Epidermal melanocyte (primary cell): ENCODE data around the gene CCDC188.

ENCODE experiments used
- DNase-seq: peaks from one replicate; pipeline ENCODE4 v3.0.0; 2011; ENCODE audit warnings: low spot score; ENCODE audit not compliant: insufficient read length

Gene CCDC188

DNA sequence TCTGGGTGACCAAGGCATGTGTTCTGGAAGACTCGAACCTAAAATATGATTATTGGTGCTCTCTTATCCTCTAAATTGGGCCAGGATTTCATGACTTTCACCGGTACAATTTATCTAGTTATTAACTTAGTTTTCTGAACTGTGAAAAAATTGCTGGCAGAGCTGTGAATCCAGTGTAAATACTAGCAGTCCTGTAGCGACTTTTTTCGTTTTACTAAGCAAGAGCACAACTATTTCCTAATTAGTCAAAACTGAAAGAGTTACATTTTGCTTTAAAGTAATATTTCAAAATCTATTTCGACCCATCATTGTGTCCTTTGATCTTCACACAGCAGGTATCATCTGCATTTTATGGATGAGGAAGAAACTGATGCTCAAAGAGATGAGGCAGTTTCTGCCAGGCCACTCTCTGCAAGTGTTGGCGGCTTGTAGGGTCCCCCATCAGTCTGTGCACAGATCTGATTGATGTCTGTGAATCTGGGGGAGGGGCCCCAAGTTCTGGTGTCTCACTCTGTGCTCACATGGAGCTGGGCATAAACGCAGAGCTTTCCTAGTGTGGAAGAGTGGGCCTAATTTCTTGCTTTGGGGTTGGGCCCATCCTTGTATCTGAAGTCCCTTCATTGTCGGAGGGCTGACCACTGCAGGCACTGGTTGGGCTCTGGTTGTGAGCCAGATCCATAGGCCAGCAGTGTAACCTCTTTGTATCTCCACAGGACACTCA, 32.4 kb downstream of the CCDC188 start:
- no peak for DNase-seq

DNA sequence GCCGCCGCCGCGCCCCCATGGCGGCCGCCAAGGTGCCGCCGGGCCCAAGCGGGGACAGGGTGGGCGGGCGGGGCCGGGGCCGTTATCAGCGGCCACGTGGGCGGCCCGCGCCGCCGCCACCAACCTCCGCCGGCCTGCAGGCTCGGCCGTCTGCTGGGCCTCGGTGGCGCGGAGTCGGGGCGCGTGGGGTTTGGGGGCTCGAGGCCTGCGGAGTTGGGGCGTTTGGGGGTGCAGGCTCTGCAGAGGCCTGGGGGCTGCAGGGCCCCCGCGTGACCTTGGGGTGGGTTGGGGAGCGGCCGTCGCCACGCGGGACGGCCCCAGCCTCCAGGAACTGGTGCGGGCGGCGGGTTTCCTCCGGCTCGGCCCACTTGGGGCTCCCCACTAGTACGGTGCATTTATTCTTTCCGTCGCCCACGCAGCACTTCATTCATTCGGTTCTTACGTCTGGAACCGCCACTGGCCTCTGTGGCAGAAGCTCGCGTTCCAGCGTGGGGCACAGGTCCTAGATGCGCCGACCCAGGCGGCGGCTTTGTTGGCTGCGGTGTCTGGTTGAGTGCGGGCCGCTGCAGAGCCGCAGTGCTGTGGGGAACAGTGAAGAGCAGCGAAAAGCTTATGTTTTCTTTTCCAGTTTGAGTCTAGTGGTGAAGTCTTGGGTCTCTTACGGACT, 33.1 kb downstream of the CCDC188 start:
- no peak for DNase-seq

GRCh38 chr22:20116951-20117632, 33.8 kb downstream of the CCDC188 start, which contains the start of gene TRMT2A:
TSS of gene TRMT2A (minus strand) at chr22:20117226. CDS start at chr22:20116906, 320 bp downstream.
- peak; percentile 100 for DNase-seq

GRCh38 chr22:20116376-20116950, 34.4 kb downstream of the CCDC188 start:
- DNase-seq = no peak

DNA sequence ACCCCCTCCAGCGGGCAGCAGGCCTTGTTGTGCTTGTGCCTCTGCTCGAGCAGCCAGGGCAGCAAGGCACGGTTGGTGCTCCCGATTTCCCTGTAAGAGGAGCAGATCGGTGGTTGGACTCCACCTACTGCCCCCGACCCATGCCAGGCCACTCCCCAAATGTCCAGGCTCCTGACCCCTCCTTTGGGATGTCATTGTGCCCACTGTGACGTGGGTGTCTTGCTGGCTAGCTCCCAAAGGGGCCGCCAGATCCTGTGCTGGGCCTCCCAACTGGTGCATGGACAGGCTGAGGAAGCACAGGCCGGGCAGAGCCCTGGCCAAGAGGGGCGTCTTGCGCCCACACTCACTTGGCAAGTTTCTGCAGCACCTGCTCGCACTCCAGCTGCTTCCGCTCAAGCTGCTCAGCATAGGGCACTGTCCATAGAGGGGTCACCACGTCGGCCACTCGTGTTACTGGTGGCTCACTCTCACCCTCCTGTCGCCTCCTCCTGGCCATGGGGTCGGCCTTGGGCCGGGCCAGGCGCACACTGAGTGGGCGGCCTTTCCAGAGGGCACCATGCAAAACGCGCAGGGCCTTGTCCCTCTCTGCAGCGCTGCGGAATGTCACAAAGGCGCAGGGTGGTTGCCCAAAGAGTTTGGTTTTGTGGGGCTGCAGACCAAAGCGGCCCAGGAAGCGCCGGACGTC, 35.0 kb downstream of the CCDC188 start, which contains the start of gene RANBP1:
Gene RANBP1 (plus strand): TSS at position 414 of the 685 bp plus-strand sequence. CDS start 81 bp downstream, at position 495.
- no peak for DNase-seq

GRCh38 chr22:20114506-20115475, 36.1 kb downstream of the CCDC188 start:
- DNase-seq = no peak

- DNase-seq = no peak
These were observed 37.1 kb downstream of the CCDC188 start for GRCh38 chr22:20113551-20114310.

DNA sequence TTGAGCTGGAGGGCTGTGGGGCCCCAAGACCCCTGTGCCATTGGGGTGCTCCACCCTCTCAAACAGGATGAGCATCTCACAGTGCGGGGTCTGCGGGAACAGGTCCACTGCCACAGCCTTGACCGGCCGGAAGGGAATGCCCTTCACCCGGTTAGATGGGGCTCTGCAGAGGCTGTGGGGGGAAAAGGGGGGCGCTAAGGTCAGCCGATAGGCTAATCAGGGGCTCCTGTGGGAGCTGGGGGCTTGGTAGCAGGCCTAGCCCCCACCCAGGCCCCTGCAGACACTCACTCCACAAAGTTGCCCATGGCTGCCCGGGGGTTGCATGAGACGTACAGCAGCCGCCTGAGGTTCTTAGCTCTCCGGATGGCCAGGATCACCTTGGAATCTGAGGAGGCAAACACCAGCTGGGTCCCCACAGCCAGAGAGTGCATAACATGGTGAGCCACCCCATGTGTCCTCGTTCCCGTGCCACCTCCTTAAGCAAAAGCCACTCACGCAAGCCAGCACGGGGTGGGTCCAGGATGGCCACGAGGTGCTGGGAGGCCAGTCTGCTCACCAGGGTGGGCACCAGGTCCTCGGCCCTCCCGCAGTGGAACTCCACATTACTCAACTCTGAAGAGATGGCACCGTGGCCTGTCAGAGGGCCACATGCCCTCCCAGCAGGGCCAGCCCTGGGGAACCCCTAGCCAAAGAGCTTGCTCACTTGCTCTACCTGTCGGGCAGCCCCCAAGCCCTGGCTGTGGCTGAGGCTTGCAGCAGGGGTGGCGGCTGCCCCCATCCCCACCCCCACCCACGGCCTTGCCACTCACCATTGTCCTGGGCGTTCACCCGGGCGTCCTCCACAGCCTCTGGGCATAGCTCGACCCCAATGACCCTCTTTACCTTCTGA, 38.0 kb downstream of the CCDC188 start:
- no peak for DNase-seq

DNA sequence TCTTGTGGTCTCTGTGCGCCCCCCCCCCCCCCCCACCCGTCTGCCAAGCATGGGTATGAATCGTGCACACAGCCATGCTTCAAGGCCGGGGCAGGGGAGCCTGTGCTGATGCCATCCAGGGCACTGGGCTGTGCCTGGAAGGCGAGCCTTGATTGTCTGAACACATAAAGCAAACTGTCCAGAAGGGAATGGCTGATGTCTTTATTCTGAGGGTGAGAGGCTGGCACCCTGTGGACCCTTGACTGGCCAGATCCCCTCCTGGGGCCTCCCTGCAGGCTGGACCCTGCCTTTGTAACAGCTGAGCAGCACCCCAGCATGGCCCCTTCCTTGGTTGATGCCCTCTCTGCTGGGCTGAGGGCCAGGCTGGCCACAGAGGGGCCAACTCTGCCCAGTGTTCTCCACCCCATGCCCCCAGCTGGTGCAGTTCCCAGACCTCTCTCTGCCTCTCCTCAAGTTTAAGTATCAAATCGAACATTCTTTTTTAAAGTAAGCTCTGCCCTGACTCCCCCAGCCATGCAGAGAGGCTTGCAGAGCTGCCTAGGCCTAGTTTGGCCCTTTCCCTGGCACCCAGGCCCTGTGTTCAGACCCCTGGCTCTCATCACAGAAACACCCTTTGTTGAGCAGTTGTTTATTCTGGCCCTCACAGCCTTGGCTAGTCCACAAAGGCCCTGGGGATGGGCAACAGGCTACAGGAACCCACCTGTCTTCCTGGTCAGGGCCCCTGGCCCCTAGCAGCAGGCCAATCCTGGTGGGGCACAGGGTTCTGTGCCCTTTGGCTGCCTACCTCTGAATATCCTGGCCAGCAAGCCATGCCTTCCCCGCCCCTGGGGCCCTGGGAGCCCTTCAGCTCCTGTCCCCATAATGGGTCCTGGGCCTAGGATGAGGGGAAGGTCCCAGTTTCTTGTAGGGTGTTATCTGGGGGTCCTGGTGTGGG, 38.9 kb downstream of the CCDC188 start:
- no peak for DNase-seq

- DNase-seq = no peak
These were observed 39.7 kb downstream of the CCDC188 start for GRCh38 chr22:20111045-20111688.

DNA sequence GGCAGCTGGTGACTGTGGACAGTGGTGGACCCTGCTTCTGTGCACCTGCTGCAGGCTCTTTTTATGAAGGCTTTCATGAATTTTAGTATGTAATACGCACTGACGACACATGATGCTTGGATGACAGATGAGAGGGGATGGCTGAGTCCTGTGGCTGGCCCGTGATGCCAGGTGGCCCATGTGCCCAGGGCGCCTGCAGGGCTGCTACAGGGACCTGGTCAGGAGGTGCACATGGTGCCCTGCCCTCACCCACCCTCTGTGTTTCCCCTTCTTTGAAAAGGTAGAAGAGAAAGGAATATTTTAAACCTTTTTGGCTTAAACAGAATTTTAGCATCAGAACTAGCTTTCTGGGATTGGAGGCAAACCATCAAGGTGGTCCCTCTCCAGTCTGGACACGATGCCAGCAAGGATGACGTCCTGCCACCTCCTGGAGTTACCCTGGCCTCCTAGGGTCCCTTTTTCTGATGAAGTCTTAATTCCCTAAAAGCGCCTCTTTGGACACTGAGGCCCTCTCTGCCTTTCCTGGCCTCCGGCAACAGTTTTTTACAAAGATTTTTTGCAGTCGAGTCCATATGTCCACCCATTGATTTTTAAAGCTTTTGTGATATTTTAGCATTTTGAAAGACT, 40.4 kb downstream of the CCDC188 start:
- DNase-seq = no peak

DNA sequence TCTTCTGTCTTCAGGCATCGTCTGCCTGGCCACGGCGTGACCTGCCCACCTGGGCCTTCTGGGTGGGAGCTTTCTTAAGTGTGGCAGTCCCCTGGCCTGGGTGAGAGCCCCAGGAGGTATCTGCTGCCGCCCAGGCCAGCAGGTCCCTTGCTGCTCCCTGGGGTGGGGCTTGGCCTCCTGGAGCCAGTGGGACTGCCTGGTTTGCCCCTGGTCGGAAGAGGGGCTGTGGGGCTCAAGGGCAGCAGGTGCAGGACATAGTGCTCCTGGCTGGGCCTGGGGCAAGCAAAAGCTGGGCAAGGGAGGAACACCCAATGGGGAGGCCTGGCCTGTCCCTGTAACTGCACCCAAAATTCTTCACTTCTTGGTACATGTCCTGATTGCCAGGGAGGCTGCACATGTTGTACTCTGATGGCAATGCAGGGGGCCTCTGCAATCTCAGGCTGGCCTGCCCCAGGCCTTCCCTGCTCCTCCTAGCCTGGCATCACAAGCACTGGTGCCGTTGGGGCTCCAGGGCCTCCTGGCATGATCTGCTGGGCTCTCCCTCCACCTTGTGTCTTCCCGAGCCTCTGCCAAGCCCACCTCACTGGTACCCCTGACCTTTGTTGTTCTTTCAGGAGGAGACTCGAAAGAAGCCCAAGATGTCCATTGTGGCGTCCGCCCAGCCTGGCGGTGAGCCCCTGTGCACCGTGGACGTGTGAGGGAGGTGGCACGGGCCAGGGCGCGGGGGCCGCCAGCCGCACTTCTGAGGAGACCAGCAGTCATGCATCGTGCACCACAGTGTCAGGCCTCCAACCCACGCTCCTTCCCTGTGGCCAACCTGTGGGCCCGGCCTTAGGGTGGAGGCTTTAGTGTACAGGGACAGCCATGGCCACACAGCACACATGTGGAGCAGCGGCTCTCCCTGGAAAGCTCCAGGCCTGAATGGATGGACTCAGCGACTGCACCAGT, 41.2 kb downstream of the CCDC188 start:
- DNase-seq = no peak

DNA sequence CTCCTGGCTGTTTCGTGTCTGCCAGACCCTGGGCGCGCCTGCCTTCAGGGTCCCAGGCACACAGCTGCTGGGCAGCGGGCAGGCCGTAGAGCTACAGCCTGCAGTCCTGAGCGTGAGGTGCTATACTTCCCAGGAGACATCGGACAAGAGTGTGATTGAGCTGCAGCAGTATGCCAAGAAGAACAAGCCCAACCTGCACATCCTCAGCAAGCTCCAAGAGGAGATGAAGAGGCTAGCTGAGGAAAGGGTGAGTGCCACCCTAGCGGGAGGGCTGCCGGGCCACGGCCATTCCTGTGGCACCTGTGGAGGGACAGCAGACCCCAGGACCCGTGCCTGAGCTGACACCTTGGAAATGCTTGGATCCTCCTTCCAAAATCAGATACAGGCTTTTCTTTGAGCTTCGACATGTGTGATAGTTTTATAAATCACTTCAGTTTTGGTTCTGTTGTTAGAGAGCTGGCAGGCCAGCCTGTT, 42.1 kb downstream of the CCDC188 start:
- no peak for DNase-seq

- DNase-seq = no peak
These were observed 42.7 kb downstream of the CCDC188 start for GRCh38 chr22:20107951-20108756.
